Muscle layer of duodenum (tissue), 2 donors: ENCODE data around the gene HYDIN.

Experiments
- H3K27ac ChIP-seq: one replicate; pipeline ENCODE4 v1.7.0; 2013; ENCODE audit warnings: mild to moderate bottlenecking, low read length
- H3K27me3 ChIP-seq: one replicate; pipeline ENCODE4 v1.7.0; 2013; ENCODE audit warnings: low read depth, mild to moderate bottlenecking, control low read depth, low read length
- H3K36me3 ChIP-seq, 2 donors: one replicate each; pipeline ENCODE4 v1.7.0; 2013; ENCODE audit warnings: low read length in 2 of 2, control low read depth in 1 of 2, mild to moderate bottlenecking in 1 of 2; ENCODE audit not compliant: insufficient read depth in 2 of 2, control insufficient read depth in 1 of 2
- H3K4me1 ChIP-seq, 2 donors: one replicate each; pipeline ENCODE4 v1.7.0; 2013; ENCODE audit warnings: low read length in 2 of 2, mild to moderate bottlenecking in 2 of 2, control low read depth in 1 of 2, moderate library complexity in 1 of 2; ENCODE audit not compliant: insufficient read depth in 2 of 2, control insufficient read depth in 1 of 2
- H3K4me3 ChIP-seq, 2 donors: one replicate each; pipeline ENCODE4 v1.7.0; 2013; ENCODE audit warnings: low read length in 2 of 2, low read depth in 1 of 2, mild to moderate bottlenecking in 1 of 2
- H3K9me3 ChIP-seq, 2 donors: one replicate each; pipeline ENCODE4 v1.7.0; 2013; ENCODE audit warnings: low read length in 2 of 2, control low read depth in 1 of 2, mild to moderate bottlenecking in 1 of 2; ENCODE audit not compliant: control insufficient read depth in 1 of 2
- donor health status: healthy.

The HYDIN gene

GRCh38 chr16:71218306-71218963, 12.1 kb downstream of the HYDIN start:
- Histone ChIP-seq H3K36me3 (no peaks in the 10 kb centered on the region), H3K27ac (no peak overlapping the region), H3K4me1 (no peaks in the 10 kb centered on the region), H3K27me3 (no peaks in the 10 kb centered on the region), H3K4me3 (no peak overlapping the region), H3K9me3 (no peaks in the 10 kb centered on the region)

DNA sequence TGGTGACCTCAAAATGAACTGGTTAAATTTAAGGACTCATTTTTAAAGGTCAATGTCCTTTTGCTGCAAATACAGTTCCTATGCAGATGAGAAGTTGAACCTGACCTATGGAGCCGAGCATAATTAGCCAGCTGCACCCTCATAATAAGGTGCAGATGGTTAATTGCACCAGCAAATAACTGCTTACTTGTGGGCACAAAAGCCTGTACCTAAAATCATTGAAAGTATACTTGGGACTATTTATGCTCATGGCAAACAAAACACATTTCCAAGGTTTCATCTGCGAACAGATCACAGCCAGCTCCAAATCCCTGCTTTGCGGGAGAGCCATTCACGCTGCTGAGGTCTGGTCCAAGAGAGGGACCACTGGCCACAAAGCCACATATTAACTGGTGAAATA, 13.0 kb downstream of the HYDIN start:
- Histone ChIP-seq H3K27me3 (no peaks in the 10 kb centered on the region), H3K27ac (no peak overlapping the region), H3K9me3 (no peaks in the 10 kb centered on the region), H3K4me1 (no peaks in the 10 kb centered on the region), H3K36me3 (no peaks in the 10 kb centered on the region), H3K4me3 (no peak overlapping the region)

DNA sequence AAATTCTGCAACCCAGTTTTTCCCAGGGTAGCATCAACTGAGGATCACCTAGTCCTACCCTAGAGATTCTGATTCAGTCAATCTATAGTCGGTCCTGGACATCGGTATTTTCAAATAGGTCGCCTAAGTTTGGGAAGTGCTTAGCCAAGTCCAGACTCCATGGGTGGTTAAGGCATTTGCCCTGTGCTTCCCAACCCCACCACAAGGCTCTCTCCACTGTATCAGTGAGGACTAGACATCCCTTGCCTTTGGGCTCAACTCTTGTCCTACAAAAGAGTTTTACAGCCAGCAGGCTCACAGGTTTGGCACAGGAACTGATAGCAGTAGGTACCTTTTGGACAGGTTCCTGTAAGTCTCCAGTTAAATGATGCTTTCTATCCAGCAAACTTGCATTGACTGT, 13.8 kb downstream of the HYDIN start:
- no peaks in the 10 kb centered on the region for H3K27me3 ChIP-seq
- H3K4me3 ChIP-seq, result no peak overlapping the region
- no peak overlapping the region for H3K27ac ChIP-seq
- no peaks in the 10 kb centered on the region for H3K4me1 ChIP-seq
- no peaks in the 10 kb centered on the region for H3K9me3 ChIP-seq
- H3K36me3 ChIP-seq, result no peaks in the 10 kb centered on the region

GRCh38 chr16:71214746-71215381, 15.7 kb downstream of the HYDIN start:
- Histone ChIP-seq H3K4me1 (no peaks in the 10 kb centered on the region), H3K4me3 (no peak overlapping the region), H3K9me3 (peaks cover 0 to 2% of the 10 kb centered on the region in 2 donors), H3K36me3 (no peaks in the 10 kb centered on the region), H3K27me3 (no peaks in the 10 kb centered on the region), H3K27ac (no peak overlapping the region)

DNA sequence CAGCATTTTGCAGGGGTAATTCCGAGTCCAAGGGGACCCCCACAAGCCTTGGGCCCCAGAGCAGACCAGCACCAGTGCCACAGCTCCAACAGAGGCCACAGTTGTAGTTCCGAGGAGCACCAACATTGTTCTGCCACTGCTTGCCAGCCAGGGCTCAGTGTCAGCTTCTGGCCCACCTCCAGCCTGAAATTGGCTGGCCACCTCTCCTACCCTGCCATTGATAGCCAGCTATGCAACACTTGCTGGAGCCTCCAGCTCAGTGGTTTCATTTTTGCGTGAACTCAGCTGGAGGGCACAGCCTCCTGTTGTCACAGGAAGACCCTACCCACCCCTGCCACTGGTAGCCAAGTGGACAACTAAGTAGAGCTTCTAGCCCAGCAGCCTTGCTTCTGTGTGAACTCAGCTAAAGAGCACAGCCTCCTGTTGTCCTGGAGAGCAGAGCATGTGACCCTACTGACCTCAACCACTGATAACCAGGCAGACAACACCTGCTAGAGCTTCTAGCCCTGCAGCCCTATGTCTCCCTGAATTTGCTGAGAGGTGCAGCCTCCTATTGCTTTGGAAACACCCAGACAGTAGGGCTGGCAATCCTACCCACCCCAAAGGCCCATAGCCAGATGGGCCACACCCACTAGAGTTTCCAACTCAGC, 24.9 kb downstream of the HYDIN start:
- Histone ChIP-seq H3K36me3 (no peaks in the 10 kb centered on the region), H3K4me1 (no peaks in the 10 kb centered on the region), H3K9me3 (peaks cover 4 to 19% of the 10 kb centered on the region in 2 donors), H3K27ac (no peak overlapping the region), H3K27me3 (no peaks in the 10 kb centered on the region), H3K4me3 (no peak overlapping the region)

- Histone ChIP-seq H3K27ac (no peak overlapping the region), H3K4me1 (no peaks in the 10 kb centered on the region), H3K9me3 (peaks cover 9 to 15% of the 10 kb centered on the region in 2 donors), H3K4me3 (no peak overlapping the region), H3K36me3 (no peaks in the 10 kb centered on the region), H3K27me3 (no peaks in the 10 kb centered on the region)
Observed at GRCh38 chr16:71203631-71204030, 26.9 kb downstream of the HYDIN start.

DNA sequence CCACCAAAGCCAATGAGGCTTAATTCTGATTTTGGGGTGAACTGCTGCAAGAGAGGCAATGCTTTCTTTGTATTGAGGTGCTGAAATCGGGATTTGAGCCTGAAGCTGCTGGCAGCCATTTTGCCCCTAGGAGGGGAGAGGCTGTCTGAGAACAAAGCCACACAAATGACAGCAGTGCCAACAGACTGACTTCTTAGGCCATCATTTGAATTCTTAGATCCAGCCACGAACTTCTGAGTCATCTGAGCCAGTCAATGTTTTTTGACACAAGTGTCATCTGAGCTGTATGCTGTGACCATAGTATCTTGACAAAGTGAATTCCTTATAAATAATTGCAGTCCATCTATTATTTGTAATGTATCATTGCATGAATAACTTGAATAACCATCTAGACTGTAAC, 29.0 kb downstream of the HYDIN start:
- no peaks in the 10 kb centered on the region for H3K27me3 ChIP-seq
- H3K4me1 ChIP-seq, result no peaks in the 10 kb centered on the region
- H3K27ac ChIP-seq, result no peak overlapping the region
- no peak overlapping the region for H3K4me3 ChIP-seq
- no peaks in the 10 kb centered on the region for H3K36me3 ChIP-seq
- peaks cover 5 to 9% of the 10 kb centered on the region in 2 donors for H3K9me3 ChIP-seq

- H3K27me3 ChIP-seq, result no peaks in the 10 kb centered on the region
- no peaks in the 10 kb centered on the region for H3K4me1 ChIP-seq
- H3K27ac ChIP-seq, result no peak overlapping the region
- H3K36me3 ChIP-seq, result no peaks in the 10 kb centered on the region
- H3K4me3 ChIP-seq, result no peak overlapping the region
- H3K9me3 ChIP-seq, result peaks cover 5 to 9% of the 10 kb centered on the region in 2 donors
Observed at GRCh38 chr16:71201054-71201453, 29.5 kb downstream of the HYDIN start.

DNA sequence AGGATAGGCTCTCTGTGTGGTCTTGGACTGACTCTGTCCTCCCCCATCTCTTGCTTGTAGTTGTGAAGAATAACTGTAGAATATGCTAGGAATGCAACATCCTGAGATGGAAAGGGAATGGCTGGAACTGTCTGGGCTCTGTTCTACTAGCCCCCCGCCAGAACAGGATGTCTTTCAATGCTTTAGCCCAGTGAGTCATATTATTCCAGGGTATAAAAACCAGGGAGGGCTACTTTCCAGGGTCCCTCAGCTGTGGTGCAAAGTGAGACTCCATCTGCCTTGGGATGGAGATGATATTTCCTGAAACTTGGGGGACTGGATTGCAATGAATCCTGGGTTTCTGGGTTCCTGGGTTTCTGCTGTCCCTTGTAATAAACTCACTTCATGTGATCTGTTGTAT, 32.1 kb downstream of the HYDIN start:
- no peak overlapping the region for H3K27ac ChIP-seq
- no peak overlapping the region for H3K4me3 ChIP-seq
- no peaks in the 10 kb centered on the region for H3K27me3 ChIP-seq
- no peaks in the 10 kb centered on the region for H3K36me3 ChIP-seq
- peaks cover 5 to 6% of the 10 kb centered on the region in 2 donors for H3K9me3 ChIP-seq
- no peaks in the 10 kb centered on the region for H3K4me1 ChIP-seq

GRCh38 chr16:71192387-71192786, 38.1 kb downstream of the HYDIN start:
- Histone ChIP-seq H3K27ac (no peak overlapping the region), H3K4me1 (no peaks in the 10 kb centered on the region), H3K36me3 (no peaks in the 10 kb centered on the region), H3K4me3 (no peak overlapping the region), H3K27me3 (no peaks in the 10 kb centered on the region), H3K9me3 (peaks cover 0 to 2% of the 10 kb centered on the region in 2 donors)

DNA sequence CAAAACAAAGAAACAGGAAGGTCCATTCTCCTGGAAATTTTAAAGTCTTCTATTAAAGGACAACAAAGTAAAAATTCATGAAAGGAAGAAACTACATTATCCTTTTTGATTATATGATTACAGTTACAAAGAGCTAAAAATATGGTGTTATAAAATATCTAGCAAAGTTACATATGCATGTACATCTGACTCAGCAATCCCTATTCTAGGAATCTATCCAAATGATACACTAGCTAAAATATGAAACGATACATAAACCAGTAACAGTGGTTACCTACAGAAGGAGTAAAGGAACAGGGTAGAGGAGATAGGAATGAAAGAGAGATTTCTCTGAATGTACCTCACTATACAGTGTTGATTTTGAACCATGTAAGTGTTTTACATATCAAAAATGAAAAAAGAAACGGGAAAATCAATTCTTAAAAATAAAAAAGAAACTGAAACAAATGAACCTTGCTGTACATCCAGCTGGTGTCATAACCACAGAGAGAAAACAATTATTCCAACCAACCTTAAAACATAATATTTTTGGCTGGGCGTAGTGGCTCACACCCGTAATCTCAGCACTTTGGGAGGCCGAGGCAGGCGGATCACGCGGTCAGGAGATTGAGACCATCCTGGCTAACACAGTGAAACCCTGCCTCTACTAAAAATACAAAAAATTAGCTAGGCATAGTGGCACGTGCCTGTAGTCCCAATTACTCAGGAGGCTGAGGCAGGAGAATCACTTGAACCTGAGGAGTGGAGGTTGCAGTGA, 41.4 kb downstream of the HYDIN start:
- H3K27ac ChIP-seq, result no peak overlapping the region
- H3K27me3 ChIP-seq, result no peaks in the 10 kb centered on the region
- no peak overlapping the region for H3K4me3 ChIP-seq
- peaks cover 0 to 2% of the 10 kb centered on the region in 2 donors for H3K9me3 ChIP-seq
- no peaks in the 10 kb centered on the region for H3K36me3 ChIP-seq
- H3K4me1 ChIP-seq, result no peaks in the 10 kb centered on the region
